Activated B cell treated with CpG ODN at 0.5 μM for 24 hours (primary cell): ENCODE results near the gene SCN1B. TPM values are rescaled to one million over a fixed set of nuclear protein-coding genes. Genes with fewer than 3 reads are reported as not detected.

Experiments
- ATAC-seq: fragments of 200-7000 bp; cut with Tn5 transposase; one replicate; pipeline ENCODE4 v1.10.0; 2021; ENCODE audit warnings: low read depth, mild to moderate bottlenecking, moderate library complexity
- CTCF ChIA-PET: fragments of 350-600 bp; sonication (Branson Sonifier 250); formaldehyde crosslinking; loops from one replicate; lab custom pipeline; 2021; ENCODE audit warnings: antibody characterized with exemption; lab: Charles Lee
- POLR2A ChIA-PET: fragments of 350-600 bp; sonication (Branson Sonifier 250); formaldehyde crosslinking; loops from one replicate; lab custom pipeline; 2021; ENCODE audit warnings: antibody characterized with exemption; lab: Charles Lee
- DNase-seq: peaks from one replicate; pipeline ENCODE4 v3.0.0; 2022
- H3K27ac Mint-ChIP-seq: one replicate; pipeline ENCODE4 v1.8.0; 2020; ENCODE audit warnings: mixed read lengths
- H3K27me3 Mint-ChIP-seq: one replicate; pipeline ENCODE4 v1.8.0; 2021; ENCODE audit warnings: mixed read lengths
- H3K36me3 Mint-ChIP-seq: one replicate; pipeline ENCODE4 v1.8.0; 2021; ENCODE audit warnings: low read depth, mixed read lengths
- H3K4me1 Mint-ChIP-seq: one replicate; pipeline ENCODE4 v1.8.0; 2021; ENCODE audit warnings: mixed read lengths
- H3K4me3 Mint-ChIP-seq: one replicate; pipeline ENCODE4 v1.8.0; 2020; ENCODE audit warnings: mild to moderate bottlenecking, mixed read lengths
- H3K9me3 Mint-ChIP-seq: one replicate; pipeline ENCODE4 v1.8.0; 2020; ENCODE audit warnings: mixed read lengths
- intact Hi-C: fragments of 100-400 bp; cut with micrococcal nuclease; formaldehyde crosslinking; loops from one replicate; pipeline ENCODE4 v1.15.1; 2024
- total RNA-seq: library from RNA; stranded (reverse); gene quantifications from 2 replicates; pipeline ENCODE4 v1.2.3, GENCODE V29; 2022
- TF ChIP-seq, protein P1 (sequence below): fragments of 200-600 bp; IDR thresholded peaks from one replicate; pipeline ENCODE4 v1.8.0; 2022; ENCODE audit warnings: antibody characterized with exemption, mild to moderate bottlenecking

SCN1B gene
- total RNA-seq, 1 donor from 2014 or later, result 0.47 TPM

DNA sequence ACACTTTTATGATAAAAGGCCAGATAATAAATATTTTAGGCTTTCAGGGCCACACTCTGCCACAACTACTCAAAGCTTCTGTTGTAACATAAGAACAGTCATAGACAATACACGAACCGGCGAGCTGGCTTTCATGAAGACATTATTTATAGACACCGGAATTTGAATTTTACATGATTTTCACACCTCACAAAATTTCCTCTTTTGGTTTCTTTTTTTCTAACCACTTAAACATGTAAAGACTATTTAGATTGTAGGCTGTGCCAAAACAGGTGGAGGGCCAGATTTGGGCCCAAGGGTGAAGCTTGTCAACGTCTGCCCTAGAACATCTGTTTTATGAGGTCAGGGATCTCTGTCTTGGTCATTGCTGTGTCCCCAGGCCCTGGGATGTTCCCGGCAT, 55.7 kb downstream of the SCN1B start:
- H3K27me3 Mint-ChIP-seq, result no peaks in the 10 kb centered on the region
- intact Hi-C loops, result loop anchor here (1.0 kb wide), 1 partner anchor 19 kb away; no protein-coding TSS in a partner anchor
- TF ChIP-seq, protein P1, sequence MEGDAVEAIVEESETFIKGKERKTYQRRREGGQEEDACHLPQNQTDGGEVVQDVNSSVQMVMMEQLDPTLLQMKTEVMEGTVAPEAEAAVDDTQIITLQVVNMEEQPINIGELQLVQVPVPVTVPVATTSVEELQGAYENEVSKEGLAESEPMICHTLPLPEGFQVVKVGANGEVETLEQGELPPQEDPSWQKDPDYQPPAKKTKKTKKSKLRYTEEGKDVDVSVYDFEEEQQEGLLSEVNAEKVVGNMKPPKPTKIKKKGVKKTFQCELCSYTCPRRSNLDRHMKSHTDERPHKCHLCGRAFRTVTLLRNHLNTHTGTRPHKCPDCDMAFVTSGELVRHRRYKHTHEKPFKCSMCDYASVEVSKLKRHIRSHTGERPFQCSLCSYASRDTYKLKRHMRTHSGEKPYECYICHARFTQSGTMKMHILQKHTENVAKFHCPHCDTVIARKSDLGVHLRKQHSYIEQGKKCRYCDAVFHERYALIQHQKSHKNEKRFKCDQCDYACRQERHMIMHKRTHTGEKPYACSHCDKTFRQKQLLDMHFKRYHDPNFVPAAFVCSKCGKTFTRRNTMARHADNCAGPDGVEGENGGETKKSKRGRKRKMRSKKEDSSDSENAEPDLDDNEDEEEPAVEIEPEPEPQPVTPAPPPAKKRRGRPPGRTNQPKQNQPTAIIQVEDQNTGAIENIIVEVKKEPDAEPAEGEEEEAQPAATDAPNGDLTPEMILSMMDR, result no peak
- H3K27ac Mint-ChIP-seq, result peak overlapping the region; percentile 96
- H3K9me3 Mint-ChIP-seq, result no peaks in the 10 kb centered on the region
- H3K4me3 Mint-ChIP-seq, result peak overlapping the region; percentile 71
- POLR2A ChIA-PET, result interaction anchor here (0.6 to 2.2 kb wide), 12 partner anchors 11 to 262 kb away, joined by 3 to 12 read pairs (median 4); partner anchors contain the start of gene FFAR1
- CTCF ChIA-PET, result interaction anchor here (0.7 to 4.0 kb wide), 7 partner anchors 10 to 424 kb away, joined by 3 to 48 read pairs (median 3); no protein-coding TSS in a partner anchor
- peaks cover 86% of the 10 kb centered on the region for H3K4me1 Mint-ChIP-seq
- DNase-seq (no peak), ATAC-seq (peak; percentile 70)
- no peaks in the 10 kb centered on the region for H3K36me3 Mint-ChIP-seq

DNA sequence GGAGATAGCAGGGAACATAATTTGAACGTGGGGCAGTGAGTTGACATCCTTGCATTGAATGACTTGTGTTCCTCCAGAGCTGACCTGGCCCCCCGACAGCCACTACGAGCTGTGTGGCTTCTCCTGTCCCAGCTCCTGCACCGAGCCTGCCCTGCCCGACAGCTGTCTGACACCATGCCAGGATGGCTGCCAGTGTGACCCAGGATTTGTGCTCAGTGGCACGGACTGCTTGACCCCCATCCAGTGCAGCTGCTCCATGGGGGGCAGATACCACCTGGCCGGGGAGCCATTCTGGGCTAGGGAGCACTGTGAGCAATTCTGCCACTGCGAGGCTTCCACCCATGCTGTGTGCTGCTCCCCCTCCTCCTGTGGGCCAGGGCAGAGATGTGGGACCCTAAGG, 56.2 kb downstream of the SCN1B start:
- H3K27me3 Mint-ChIP-seq, result no peaks in the 10 kb centered on the region
- DNase-seq (no peak), ATAC-seq (no peak)
- intact Hi-C loops, result loop anchor here (1.0 kb wide), 1 partner anchor 19 kb away; no protein-coding TSS in a partner anchor
- ChIA-PET POLR2A (interaction anchor here (0.6 to 2.2 kb wide), 11 partner anchors 11 to 261 kb away, joined by 3 to 12 read pairs (median 4); partner anchors contain the start of gene FFAR1), CTCF (interaction anchor here (0.7 to 4.0 kb wide), 7 partner anchors 11 to 424 kb away, joined by 3 to 48 read pairs (median 3); no protein-coding TSS in a partner anchor)
- H3K4me3 Mint-ChIP-seq, result peak overlapping the region; percentile 71
- TF ChIP-seq, protein P1, result no peak
- H3K4me1 Mint-ChIP-seq, result peaks cover 82% of the 10 kb centered on the region
- H3K9me3 Mint-ChIP-seq, result no peaks in the 10 kb centered on the region
- peak overlapping the region; percentile 96 for H3K27ac Mint-ChIP-seq
- no peaks in the 10 kb centered on the region for H3K36me3 Mint-ChIP-seq

DNA sequence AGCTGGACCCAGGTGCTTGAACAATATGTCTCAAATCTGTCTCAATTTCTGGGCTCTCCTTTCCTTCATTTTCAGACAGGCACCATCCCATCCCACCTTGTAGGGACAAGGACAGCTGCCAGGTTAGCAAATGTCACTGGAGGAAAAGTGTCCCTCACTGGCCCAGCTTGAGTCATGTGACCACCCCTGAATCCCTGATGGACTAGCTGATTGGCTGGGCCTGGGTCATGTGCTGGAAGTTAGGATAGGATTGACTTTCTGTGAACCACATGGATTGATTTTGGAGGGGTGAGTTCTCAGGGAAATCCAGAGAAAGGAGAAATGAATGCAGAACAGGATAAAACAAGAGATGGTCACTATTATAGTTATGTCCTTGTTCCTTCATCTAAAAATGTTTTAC, 57.1 kb downstream of the SCN1B start:
- Mint-ChIP-seq H3K9me3 (no peaks in the 10 kb centered on the region), H3K27ac (peak overlapping the region; percentile 96), H3K4me1 (peaks cover 78% of the 10 kb centered on the region), H3K36me3 (no peaks in the 10 kb centered on the region), H3K4me3 (no peak overlapping the region), H3K27me3 (no peaks in the 10 kb centered on the region)
- no peak for DNase-seq
- intact Hi-C loops, result no loop called here
- ATAC-seq, result no peak
- CTCF ChIA-PET, result interaction anchor here (0.9 to 4.0 kb wide), 4 partner anchors 17 to 48 kb away, joined by 3 to 48 read pairs (median 10); no protein-coding TSS in a partner anchor
- TF ChIP-seq, protein P1, result no peak
- POLR2A ChIA-PET, result interaction anchor here (0.6 to 2.2 kb wide), 5 partner anchors 20 to 247 kb away, joined by 5 to 14 read pairs (median 11); no protein-coding TSS in a partner anchor

DNA sequence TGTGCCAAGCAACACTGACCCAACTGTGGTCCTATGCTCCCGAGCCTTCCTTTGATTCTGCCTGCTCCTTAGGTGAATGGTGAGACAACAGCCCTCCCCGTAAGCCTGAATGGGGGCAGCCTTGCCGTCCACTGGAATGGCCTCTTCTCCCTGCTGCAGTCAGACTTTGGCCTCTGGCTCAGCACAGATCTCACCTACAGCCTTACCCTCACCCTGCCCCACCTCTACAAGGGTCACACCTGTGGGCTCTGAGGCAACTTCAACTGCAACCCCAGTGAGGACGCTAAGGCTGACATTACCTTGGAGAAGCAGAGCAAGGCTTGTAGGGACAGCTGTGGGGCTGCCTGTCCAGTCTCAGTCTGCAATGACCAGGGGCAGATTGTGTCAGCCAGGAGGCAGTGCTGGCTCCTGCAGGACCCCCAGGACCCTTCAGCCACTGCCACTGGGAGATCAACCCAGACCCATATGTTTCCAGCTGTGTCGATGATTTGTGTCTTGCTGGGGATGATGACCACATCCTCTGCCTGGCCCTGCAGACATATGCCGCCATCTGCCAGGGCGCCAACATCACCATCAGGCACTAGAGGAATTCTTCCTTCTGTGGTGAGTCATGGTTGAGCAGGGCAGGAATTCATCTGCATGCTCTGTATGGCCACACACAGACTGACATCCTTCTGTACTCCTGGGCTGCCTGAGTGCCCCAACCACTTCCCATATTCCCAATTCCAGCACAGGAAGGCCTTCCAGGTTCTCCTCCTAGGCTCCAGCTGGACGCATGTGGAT, 58.1 kb downstream of the SCN1B start:
- intact Hi-C loops, result no loop called here
- DNase-seq (no peak), ATAC-seq (no peak)
- peak overlapping the region; percentile 96 for H3K27ac Mint-ChIP-seq
- H3K27me3 Mint-ChIP-seq, result no peaks in the 10 kb centered on the region
- no peaks in the 10 kb centered on the region for H3K9me3 Mint-ChIP-seq
- no peaks in the 10 kb centered on the region for H3K36me3 Mint-ChIP-seq
- ChIA-PET CTCF (interaction anchor here (3.1 to 4.0 kb wide), 2 partner anchors 18 to 21 kb away, joined by 16 to 48 read pairs; no protein-coding TSS in a partner anchor), POLR2A (no interaction called here)
- no peak overlapping the region for H3K4me3 Mint-ChIP-seq
- TF ChIP-seq, protein P1, result no peak
- peaks cover 69% of the 10 kb centered on the region for H3K4me1 Mint-ChIP-seq

DNA sequence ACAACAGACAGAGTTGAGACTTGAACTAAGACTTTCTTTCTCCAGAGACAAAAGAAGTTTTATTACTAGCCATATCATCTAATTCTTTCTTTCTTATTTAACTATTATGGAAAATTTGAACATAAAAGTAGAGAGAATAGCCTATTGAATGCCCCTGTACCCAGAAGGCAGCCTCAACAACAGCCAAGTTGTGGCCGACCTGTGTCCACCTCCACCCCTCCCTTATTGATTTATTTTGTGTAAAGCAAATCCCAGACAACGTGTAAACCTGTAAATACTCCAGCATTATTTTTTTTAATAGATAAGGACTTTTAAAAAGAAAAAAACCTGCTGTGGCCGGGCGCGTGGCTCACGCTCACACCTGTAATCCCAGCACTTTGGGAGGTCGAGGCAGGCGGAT, 59.3 kb downstream of the SCN1B start:
- DNase-seq, result no peak
- H3K4me1 Mint-ChIP-seq, result peaks cover 57% of the 10 kb centered on the region
- no peak for ATAC-seq
- no peak overlapping the region for H3K27ac Mint-ChIP-seq
- TF ChIP-seq, protein P1, result no peak
- no peaks in the 10 kb centered on the region for H3K9me3 Mint-ChIP-seq
- POLR2A ChIA-PET, result interaction anchor here (1.2 kb wide), 1 partner anchor 23 kb away, joined by 3 read pairs; no protein-coding TSS in a partner anchor
- intact Hi-C loops, result no loop called here
- H3K27me3 Mint-ChIP-seq, result no peaks in the 10 kb centered on the region
- no peaks in the 10 kb centered on the region for H3K36me3 Mint-ChIP-seq
- H3K4me3 Mint-ChIP-seq, result no peak overlapping the region
- CTCF ChIA-PET, result interaction anchor here (0.6 to 4.3 kb wide), 5 partner anchors 19 to 117 kb away, joined by 3 to 52 read pairs (median 3); partner anchors contain the start of gene LGI4
